H1 (cell line): ENCODE data around the gene CACNA2D3. TPM values are rescaled to one million over a fixed set of nuclear protein-coding genes. Genes with fewer than 3 reads are reported as not detected.

Experiments used
- CTCF ChIA-PET: fragments of 300-600 bp; sonication (Branson Sonifier 250); formaldehyde crosslinking; loops from one replicate; lab custom pipeline; 2021; ENCODE audit not compliant: partially characterized antibody; lab: Charles Lee
- POLR2A ChIA-PET: fragments of 300-600 bp; sonication (Branson Sonifier 250); formaldehyde crosslinking; loops from one replicate; lab custom pipeline; 2021; ENCODE audit warnings: inconsistent platforms; ENCODE audit not compliant: partially characterized antibody; lab: Charles Lee
- DNase-seq, 2 experiments: peaks; one replicate each; pipeline versions ENCODE4 v3.0.0 to v3.0.0-alpha.2; 2010 to 2022; ENCODE audit warnings: low spot score in 2 of 2, low read depth in 1 of 2, mixed read lengths in 1 of 2
- FAIRE-seq: peaks from 2 replicates; lab custom pipeline; 2011; peaks lifted over from hg19 to GRCh38; lab: Jason Lieb, UNC
- H2AFZ ChIP-seq: 2 replicates; pipeline ENCODE4 v1.8.1; 2012; ENCODE audit warnings: low read length, inconsistent platforms
- H2AK5ac ChIP-seq: 2 replicates; pipeline ENCODE4 v1.6.1; 2013; ENCODE audit warnings: low read depth, low read length
- H2BK120ac ChIP-seq: replicated peaks from 2 replicates; pipeline ENCODE3; 2013; ENCODE audit warnings: low read depth, low read length, inconsistent platforms
- H2BK12ac ChIP-seq: 2 replicates; pipeline ENCODE4 v1.6.1; 2013; ENCODE audit warnings: low read depth, low read length
- H2BK15ac ChIP-seq: 2 replicates; pipeline ENCODE4 v1.6.1; 2013; ENCODE audit warnings: low read length
- H2BK20ac ChIP-seq: 2 replicates; pipeline ENCODE4 v1.6.1; 2013; ENCODE audit warnings: low read length
- H2BK5ac ChIP-seq: 2 replicates; pipeline ENCODE4 v1.6.1; 2013; ENCODE audit warnings: low read depth, low read length
- H3K14ac ChIP-seq: 2 replicates; pipeline ENCODE4 v1.6.1; 2013; ENCODE audit warnings: inconsistent platforms; ENCODE audit not compliant: insufficient read length
- H3K18ac ChIP-seq: 2 replicates; pipeline ENCODE4 v1.6.1; 2013; ENCODE audit warnings: low read length; ENCODE audit errors: extremely low read depth
- H3K23ac ChIP-seq: 2 replicates; pipeline ENCODE4 v1.6.1; 2013; ENCODE audit warnings: inconsistent platforms; ENCODE audit not compliant: insufficient read length
- H3K23me2 ChIP-seq: 2 replicates; pipeline ENCODE4 v1.6.1; 2013; ENCODE audit warnings: low read depth, low read length
- H3K27ac ChIP-seq: 2 replicates; pipeline ENCODE4 v1.6.1; 2011; ENCODE audit warnings: low read depth, low read length, inconsistent platforms
- H3K27me3 ChIP-seq, 4 experiments: replicated peaks in 1 of 4; 1 replicate in 1 of 4; 2 replicates in 3 of 4; pipeline versions ENCODE4 v1.6.1 to v1.8.1; 2011 to 2013; ENCODE audit warnings: low read length in 3 of 4, mild to moderate bottlenecking in 3 of 4, inconsistent platforms in 2 of 4, mixed read lengths in 2 of 4, moderate library complexity in 1 of 4; ENCODE audit not compliant: control insufficient read depth in 3 of 4, insufficient read depth in 3 of 4; ENCODE audit errors: extremely low read depth in 1 of 4
- H3K36me3 ChIP-seq, 4 experiments: 2 replicates each; pipeline versions ENCODE4 v1.6.1 to v1.8.1; 2011 to 2013; ENCODE audit warnings: mild to moderate bottlenecking in 4 of 4, low read length in 3 of 4, moderate library complexity in 2 of 4, control low read depth in 1 of 4, inconsistent platforms in 1 of 4; ENCODE audit not compliant: insufficient read depth in 4 of 4, control insufficient read depth in 2 of 4
- H3K4ac ChIP-seq: replicated peaks from 2 replicates; pipeline ENCODE3; 2013; ENCODE audit warnings: low read length, low read depth, mixed read lengths, inconsistent platforms; ENCODE audit not compliant: insufficient read length
- H3K4me1 ChIP-seq, 4 experiments: replicated peaks in 1 of 4; 1 replicate in 1 of 4; 2 replicates in 3 of 4; pipeline versions ENCODE4 v1.6.1 to v1.8.1; 2011 to 2013; ENCODE audit warnings: low read length in 3 of 4, inconsistent platforms in 2 of 4, mixed read lengths in 1 of 4; ENCODE audit not compliant: insufficient read depth in 4 of 4, control insufficient read depth in 3 of 4
- H3K4me2 ChIP-seq, 2 experiments: 2 replicates each; pipeline versions ENCODE4 v1.6.1 to v1.8.1; 2011 to 2013; ENCODE audit warnings: low read depth in 2 of 2, low read length in 2 of 2, control low read depth in 1 of 2, inconsistent platforms in 1 of 2, mild to moderate bottlenecking in 1 of 2; ENCODE audit not compliant: insufficient read depth in 1 of 2
- H3K4me3 ChIP-seq, 4 experiments: fragments of 200-600, 300-600 bp in 1 of 4; sonication (generic), shearing (Covaris generic), sonication (Bioruptor Twin) in 1 of 4; 2 replicates each; pipeline versions ENCODE4 v1.5.1 to v1.8.1; 2011 to 2016; ENCODE audit warnings: low read length in 4 of 4, low read depth in 3 of 4, control low read depth in 2 of 4, inconsistent platforms in 2 of 4, mild to moderate bottlenecking in 2 of 4, mixed read lengths in 1 of 4, moderate library complexity in 1 of 4; ENCODE audit not compliant: insufficient read depth in 2 of 4; ENCODE audit errors: extremely low read depth in 1 of 4
- H3K56ac ChIP-seq: replicated peaks from 2 replicates; pipeline ENCODE3; 2013; ENCODE audit warnings: low read depth, mild to moderate bottlenecking, mixed read lengths, low read length, inconsistent platforms; ENCODE audit not compliant: insufficient read length
- H3K79me1 ChIP-seq: 2 replicates; pipeline ENCODE4 v1.6.1; 2013; ENCODE audit warnings: low read depth, low read length, control low read depth
- H3K79me2 ChIP-seq, 2 experiments: 2 replicates each; pipeline versions ENCODE4 v1.6.1 to v1.8.1; 2012 to 2013; ENCODE audit warnings: low read length in 2 of 2, mild to moderate bottlenecking in 2 of 2, inconsistent platforms in 1 of 2; ENCODE audit not compliant: insufficient read depth in 2 of 2, control insufficient read depth in 1 of 2
- H3K9ac ChIP-seq, 4 experiments: replicated peaks in 1 of 4; 1 replicate in 1 of 4; 2 replicates in 3 of 4; pipeline versions ENCODE4 v1.6.1 to v1.8.1; 2011 to 2013; ENCODE audit warnings: low read depth in 3 of 4, low read length in 3 of 4, control low read depth in 2 of 4, mild to moderate bottlenecking in 2 of 4, moderate library complexity in 2 of 4, inconsistent platforms in 1 of 4; ENCODE audit errors: extremely low read depth in 1 of 4
- H3K9me3 ChIP-seq, 2 experiments: 2 replicates each; pipeline versions ENCODE4 v1.6.1 to v1.8.1; 2012 to 2013; ENCODE audit warnings: mild to moderate bottlenecking in 2 of 2, moderate library complexity in 2 of 2, control low read depth in 1 of 2, inconsistent platforms in 1 of 2, low read depth in 1 of 2, low read length in 1 of 2, mixed read lengths in 1 of 2; ENCODE audit not compliant: insufficient read depth in 2 of 2
- H4K20me1 ChIP-seq, 2 experiments: replicated peaks in 1 of 2; 2 replicates each; pipeline versions ENCODE3 to v1.8.1; 2011 to 2013; ENCODE audit warnings: inconsistent platforms in 2 of 2, low read length in 2 of 2, mild to moderate bottlenecking in 1 of 2; ENCODE audit not compliant: insufficient read depth in 2 of 2, control insufficient read depth in 1 of 2
- H4K5ac ChIP-seq: 2 replicates; pipeline ENCODE4 v1.6.1; 2013; ENCODE audit warnings: low read length, low read depth, mixed read lengths, inconsistent platforms; ENCODE audit not compliant: insufficient read length
- H4K8ac ChIP-seq: 2 replicates; pipeline ENCODE4 v1.8.0; 2013; ENCODE audit warnings: mild to moderate bottlenecking, moderate library complexity, low read length, inconsistent platforms; ENCODE audit not compliant: insufficient read depth; ENCODE audit errors: extremely low read depth
- H4K91ac ChIP-seq: replicated peaks from 2 replicates; pipeline ENCODE3; 2013; ENCODE audit warnings: low read length, mixed read lengths, inconsistent platforms; ENCODE audit not compliant: insufficient read length
- CTBP2 ChIP-seq: IDR thresholded peaks from 2 replicates; pipeline ENCODE4 v1.7.0; 2011; ENCODE audit warnings: borderline replicate concordance, mild to moderate bottlenecking, moderate library complexity, mixed read lengths, low read length; ENCODE audit not compliant: insufficient read depth, insufficient read length
- POU5F1 ChIP-seq: IDR thresholded peaks from 2 replicates; pipeline ENCODE4 v1.6.1; 2011; ENCODE audit warnings: low read depth, mild to moderate bottlenecking, low read length, moderate library complexity
- RAD21 ChIP-seq, 2 experiments: IDR thresholded peaks in 1 of 2; conservative IDR thresholded peaks in 1 of 2; 2 replicates each; pipeline ENCODE4 v1.6.1; 2011; ENCODE audit warnings: low read depth in 2 of 2, low read length in 2 of 2, improper control_type of control experiment in 1 of 2, inconsistent platforms in 1 of 2, mild to moderate bottlenecking in 1 of 2, moderate library complexity in 1 of 2
- TCF12 ChIP-seq: IDR thresholded peaks from 2 replicates; pipeline ENCODE4 v1.6.1; 2011; ENCODE audit warnings: low read depth, mild to moderate bottlenecking, low read length
- WGBS, 2 experiments: shearing (Covaris generic) in 1 of 2; methylation state at CpG; one replicate each; pipeline versions ENCODE4 v1.1.6 to v1.1.7; 2013 to 2015; ENCODE audit warnings: low lambda C conversion rate in 2 of 2, mixed read lengths in 2 of 2, inconsistent platforms in 1 of 2, low coverage in 1 of 2, missing lambda C conversion rate in 1 of 2; ENCODE audit not compliant: insufficient replicate concordance in 2 of 2, insufficient coverage in 1 of 2, insufficient read length in 1 of 2; ENCODE audit errors: extremely low coverage in 1 of 2, missing lambda C conversion rate in 1 of 2; 5-methylcytosine and 5-hydroxymethylcytosine counted together
- polyA plus RNA-seq, 7 experiments: library from polyadenylated mRNA; depleted of rRNA in 3 of 7; stranded (reverse) in 5 of 7; unstranded in 2 of 7; fragments of >200 nt in 5 of 7; fragments of 200-250 nt in 2 of 7; gene quantifications; 1 replicate in 5 of 7; 2 replicates in 1 of 7; 4 replicates in 1 of 7; pipeline versions ENCODE4 v1.2.1 to v1.2.3, GENCODE V29; 2011 to 2013; ENCODE audit warnings: missing spikeins in 2 of 7, mixed read lengths in 2 of 7
- total RNA-seq: library from RNA; stranded (reverse); fragmentation: NEBNext Ultra II Directional; extraction: Animal tissue kit (Norgen Biotek cat#: 25700); gene quantifications from 2 replicates; pipeline ENCODE4 v1.2.1, GENCODE V29; 2021
- TF ChIP-seq, protein P1 (sequence below), 3 experiments: IDR thresholded peaks; 1 replicate in 2 of 3; 2 replicates in 1 of 3; pipeline versions ENCODE4 v1.5.1 to v1.6.1; 2011; ENCODE audit warnings: low read length in 3 of 3, mild to moderate bottlenecking in 3 of 3, inconsistent platforms in 2 of 3, low read depth in 1 of 3, moderate library complexity in 1 of 3; ENCODE audit not compliant: insufficient read depth in 1 of 3; ENCODE audit errors: control extremely low read depth in 1 of 3
- TF ChIP-seq, protein P2 (sequence below): IDR thresholded peaks from 2 replicates; pipeline ENCODE4 v1.6.1; 2012; ENCODE audit warnings: inconsistent platforms

Gene CACNA2D3
- total and polyA plus RNA-seq, 2 of the 8 experiments (the other 6 are each of a cell fraction or from before 2014, with no cell fraction given), result 1.5 to 1.8 TPM

DNA sequence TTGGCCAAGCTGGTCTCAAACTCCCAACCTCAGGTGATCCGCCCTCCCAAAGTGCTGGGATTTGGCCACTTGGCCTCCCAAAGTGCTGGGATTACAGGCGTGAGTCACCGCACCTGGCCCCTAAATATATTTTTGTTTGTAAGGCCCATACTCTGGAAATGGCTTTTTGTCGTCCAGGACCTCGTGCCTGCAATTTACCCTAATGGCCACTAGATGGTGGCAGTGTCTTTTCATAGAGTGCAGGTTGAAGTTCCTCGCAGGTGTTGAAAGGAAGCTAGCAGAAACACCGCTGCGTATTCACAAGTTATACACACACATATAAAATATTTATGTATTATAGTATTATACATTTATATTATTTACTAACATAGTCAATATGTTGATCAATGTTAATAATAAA lies 708.3 kb downstream of the CACNA2D3 start:
- no peak overlapping the region for H4K8ac ChIP-seq
- no peak overlapping the region for H3K56ac ChIP-seq
- H3K27me3 ChIP-seq, result no peaks in the 10 kb centered on the region
- H3K79me1 ChIP-seq, result no peaks in the 10 kb centered on the region
- peak; percentile 19 to 69 for DNase-seq
- H3K23me2 ChIP-seq, result no peaks in the 10 kb centered on the region; the same call in 1 of the 2 replicates
- 69% methylated on average over 8 of the region's 8 CpGs; no CpG with 5 or more reads in 1 of the 2 experiments for WGBS, 2 experiments
- no peak overlapping the region for H2AFZ ChIP-seq
- FAIRE-seq, result peak; percentile 85
- no peaks in the 10 kb centered on the region; a peak in 1 of 7 replicates for H3K4me1 ChIP-seq
- CTCF ChIA-PET, result interaction anchor here (0.6 to 3.9 kb wide), 65 partner anchors 9 to 1472 kb away, joined by 3 to 70 read pairs (median 4); no protein-coding TSS in a partner anchor
- no peak overlapping the region for H3K14ac ChIP-seq
- no peak overlapping the region for H2BK15ac ChIP-seq
- H3K79me2 ChIP-seq, result no peaks in the 10 kb centered on the region
- no peaks in the 10 kb centered on the region for H3K36me3 ChIP-seq
- no peak overlapping the region for H3K23ac ChIP-seq
- no peak overlapping the region for H2BK5ac ChIP-seq
- H3K4ac ChIP-seq, result no peak overlapping the region
- TF ChIP-seq, protein P1, sequence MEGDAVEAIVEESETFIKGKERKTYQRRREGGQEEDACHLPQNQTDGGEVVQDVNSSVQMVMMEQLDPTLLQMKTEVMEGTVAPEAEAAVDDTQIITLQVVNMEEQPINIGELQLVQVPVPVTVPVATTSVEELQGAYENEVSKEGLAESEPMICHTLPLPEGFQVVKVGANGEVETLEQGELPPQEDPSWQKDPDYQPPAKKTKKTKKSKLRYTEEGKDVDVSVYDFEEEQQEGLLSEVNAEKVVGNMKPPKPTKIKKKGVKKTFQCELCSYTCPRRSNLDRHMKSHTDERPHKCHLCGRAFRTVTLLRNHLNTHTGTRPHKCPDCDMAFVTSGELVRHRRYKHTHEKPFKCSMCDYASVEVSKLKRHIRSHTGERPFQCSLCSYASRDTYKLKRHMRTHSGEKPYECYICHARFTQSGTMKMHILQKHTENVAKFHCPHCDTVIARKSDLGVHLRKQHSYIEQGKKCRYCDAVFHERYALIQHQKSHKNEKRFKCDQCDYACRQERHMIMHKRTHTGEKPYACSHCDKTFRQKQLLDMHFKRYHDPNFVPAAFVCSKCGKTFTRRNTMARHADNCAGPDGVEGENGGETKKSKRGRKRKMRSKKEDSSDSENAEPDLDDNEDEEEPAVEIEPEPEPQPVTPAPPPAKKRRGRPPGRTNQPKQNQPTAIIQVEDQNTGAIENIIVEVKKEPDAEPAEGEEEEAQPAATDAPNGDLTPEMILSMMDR (IDR thresholded peaks at IDR 0.05; ENCODE audit: control extremely low read depth in 1 of 3, insufficient read depth in 1 of 3, low read depth in 1 of 3, low read length in 3 of 3), result peak; percentile 61 to 84 (median 75)
- TF ChIP-seq POU5F1 (0 out of 2 replicates have a peak, but pooled peaks have one; percentile 6), CTBP2 (no peak), RAD21 (IDR thresholded peaks at IDR 0.05 in 1 of 2, conservative IDR thresholded peaks at IDR 0.05 in 1 of 2; ENCODE audit: low read depth in 2 of 2, low read length in 2 of 2) (peak; percentile 90 to 92), TCF12 (peak; percentile 42; the same call in 1 of the 2 replicates)
- TF ChIP-seq, protein P2, sequence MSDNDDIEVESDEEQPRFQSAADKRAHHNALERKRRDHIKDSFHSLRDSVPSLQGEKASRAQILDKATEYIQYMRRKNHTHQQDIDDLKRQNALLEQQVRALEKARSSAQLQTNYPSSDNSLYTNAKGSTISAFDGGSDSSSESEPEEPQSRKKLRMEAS, result 0 out of 2 replicates have a peak, but pooled peaks have one; percentile 29
- no peak overlapping the region for H4K91ac ChIP-seq
- no peak overlapping the region for H3K18ac ChIP-seq
- H3K4me2 ChIP-seq, result no peak overlapping the region
- H2BK12ac ChIP-seq, result no peak overlapping the region
- no peak overlapping the region for H2BK120ac ChIP-seq
- H3K9me3 ChIP-seq, result peaks cover 2 to 3% of the 10 kb centered on the region in 2 experiments; a peak in 1 of 4 replicates
- H3K27ac ChIP-seq, result no peak overlapping the region
- no peak overlapping the region for H4K5ac ChIP-seq
- no peak overlapping the region for H3K4me3 ChIP-seq
- no peak overlapping the region for H2BK20ac ChIP-seq
- POLR2A ChIA-PET, result interaction anchor here (0.8 to 2.1 kb wide), 3 partner anchors 20 to 190 kb away, joined by 3 to 5 read pairs (median 4); no protein-coding TSS in a partner anchor
- no peak overlapping the region for H3K9ac ChIP-seq
- H2AK5ac ChIP-seq, result no peak overlapping the region
- H4K20me1 ChIP-seq, result no peaks in the 10 kb centered on the region
